ENCODE data around the gene CLDN17.

GRCh38 chr21:30206551-30207251 lies 40.1 kb upstream of the CLDN17 start:
- TF ChIP-seq CTCF (IDR thresholded peaks at IDR 0.05) (no peak), POLR2A (IDR thresholded peaks at IDR 0.05) (no peak)
